ENCODE measurements around the gene CYP4F8. TPM values are rescaled to one million over a fixed set of nuclear protein-coding genes. Genes with fewer than 3 reads are reported as not detected.

Gene CYP4F8
- total RNA-seq, 1 experiment from 2014 or later = not detected

GRCh38 chr19:15616183-15616582, 1.2 kb downstream of the CYP4F8 start:
- no peak for DNase-seq (ENCODE audit: low read depth)

GRCh38 chr19:15616627-15617270, 1.7 kb downstream of the CYP4F8 start:
- no peak for DNase-seq (ENCODE audit: low read depth)

GRCh38 chr19:15618321-15618720, 3.3 kb downstream of the CYP4F8 start:
- no peak for DNase-seq (ENCODE audit: low read depth)

- DNase-seq (ENCODE audit: low read depth) = no peak
Measured at GRCh38 chr19:15621801-15622200, 6.8 kb downstream of the CYP4F8 start.

GRCh38 chr19:15622991-15623390, 8.0 kb downstream of the CYP4F8 start:
- no peak for DNase-seq (ENCODE audit: low read depth)

GRCh38 chr19:15623711-15624318, 8.8 kb downstream of the CYP4F8 start:
- no peak for DNase-seq (ENCODE audit: low read depth)

- no peak for DNase-seq (ENCODE audit: low read depth)
Measured at GRCh38 chr19:15628236-15629002, 13.4 kb downstream of the CYP4F8 start.

- DNase-seq (ENCODE audit: low read depth) = peak; percentile 13
Measured at GRCh38 chr19:15629003-15629880, 14.2 kb downstream of the CYP4F8 start.

- no peak for DNase-seq (ENCODE audit: low read depth)
Measured at GRCh38 chr19:15631817-15632216, 16.8 kb downstream of the CYP4F8 start.

GRCh38 chr19:15633082-15633835, 18.2 kb downstream of the CYP4F8 start:
- DNase-seq (ENCODE audit: low read depth) = no peak

GRCh38 chr19:15634105-15634504, 19.1 kb downstream of the CYP4F8 start:
- no peak for DNase-seq (ENCODE audit: low read depth)

GRCh38 chr19:15635016-15635805, 20.2 kb downstream of the CYP4F8 start:
- no peak for DNase-seq (ENCODE audit: low read depth)

- DNase-seq (ENCODE audit: low read depth) = no peak
Measured at GRCh38 chr19:15636026-15636425, 21.0 kb downstream of the CYP4F8 start.

- no peak for DNase-seq (ENCODE audit: low read depth)
Measured at GRCh38 chr19:15639596-15639995, 24.6 kb downstream of the CYP4F8 start.

GRCh38 chr19:15640294-15640903, 25.4 kb downstream of the CYP4F8 start, which contains the start of gene CYP4F3:
TSS of gene CYP4F3 (plus strand) at chr19:15640897. CDS start at chr19:15641416, 519 bp downstream.
- no peak for DNase-seq (ENCODE audit: low read depth)

- no peak for DNase-seq (ENCODE audit: low read depth)
Measured at GRCh38 chr19:15640904-15641597, 26.0 kb downstream of the CYP4F8 start.

- DNase-seq (ENCODE audit: low read depth) = no peak
Measured at GRCh38 chr19:15641901-15642491, 27.0 kb downstream of the CYP4F8 start.

GRCh38 chr19:15642807-15643206, 27.8 kb downstream of the CYP4F8 start:
- DNase-seq (ENCODE audit: low read depth) = no peak

GRCh38 chr19:15643387-15643786, 28.4 kb downstream of the CYP4F8 start:
- no peak for DNase-seq (ENCODE audit: low read depth)

All from LHCN-M2 (cell line).